Stimulated activated naive CD8-positive, alpha-beta T cell treated with anti-CD3 and anti-CD28 coated beads, Interleukin-15, Interleukin-2, amounts not matched to agents 100 ng/mL and 50 ng/mL, for 24 hours (primary cell): ENCODE results near the gene DRC7.

Experiments used
- H3K27ac Mint-ChIP-seq: one replicate; pipeline ENCODE4 v1.8.0; 2021; ENCODE audit warnings: mild to moderate bottlenecking, mixed read lengths
- H3K27me3 Mint-ChIP-seq: one replicate; pipeline ENCODE4 v1.8.0; 2021; ENCODE audit warnings: mixed read lengths
- H3K36me3 Mint-ChIP-seq: one replicate; pipeline ENCODE4 v1.8.0; 2021; ENCODE audit warnings: low read depth, mixed read lengths
- H3K4me1 Mint-ChIP-seq: one replicate; pipeline ENCODE4 v1.8.0; 2021; ENCODE audit warnings: low read depth, mixed read lengths
- H3K4me3 Mint-ChIP-seq: one replicate; pipeline ENCODE4 v1.8.0; 2021; ENCODE audit warnings: mild to moderate bottlenecking, mixed read lengths
- H3K9me3 Mint-ChIP-seq: one replicate; pipeline ENCODE4 v1.8.0; 2021; ENCODE audit warnings: mixed read lengths

Gene DRC7

GRCh38 chr16:57690782-57691471 lies 3.7 kb upstream of the DRC7 start:
- H3K4me3 Mint-ChIP-seq: no peak overlapping the region
- no peak overlapping the region for H3K27ac Mint-ChIP-seq

GRCh38 chr16:57692636-57693035 lies 2.0 kb upstream of the DRC7 start:
- Mint-ChIP-seq H3K9me3 (no peaks in the 10 kb centered on the region), H3K4me3 (no peak overlapping the region), H3K36me3 (no peaks in the 10 kb centered on the region), H3K27me3 (no peaks in the 10 kb centered on the region), H3K27ac (no peak overlapping the region), H3K4me1 (peaks cover 31% of the 10 kb centered on the region)

More at GRCh38 chr16:57690782-57691471, 3.7 kb upstream of the DRC7 start:
- Mint-ChIP-seq H3K9me3 (no peaks in the 10 kb centered on the region), H3K4me1 (peaks cover 31% of the 10 kb centered on the region), H3K36me3 (no peaks in the 10 kb centered on the region), H3K27me3 (no peaks in the 10 kb centered on the region)

DNA sequence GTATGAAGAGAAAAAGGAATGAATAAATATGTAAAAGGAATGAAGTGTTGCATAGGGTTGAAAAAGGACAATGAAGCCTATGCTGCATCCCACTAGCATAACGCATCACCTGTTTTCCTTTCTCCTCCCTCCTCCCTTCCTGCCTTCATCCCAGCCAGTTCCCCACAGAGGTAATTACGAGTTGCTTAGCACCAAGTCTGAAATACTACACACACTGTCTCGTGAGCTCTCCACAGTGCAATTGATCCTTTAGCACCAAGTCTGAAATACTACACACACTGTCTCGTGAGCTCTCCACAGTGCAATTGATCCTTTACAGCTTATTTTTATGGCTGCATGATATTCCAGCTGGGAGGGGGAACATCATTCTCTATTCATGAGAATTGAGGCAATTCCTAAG lies 1.1 kb upstream of the DRC7 start:
- H3K27ac Mint-ChIP-seq: no peak overlapping the region
- no peaks in the 10 kb centered on the region for H3K36me3 Mint-ChIP-seq
- no peaks in the 10 kb centered on the region for H3K27me3 Mint-ChIP-seq
- no peak overlapping the region for H3K4me3 Mint-ChIP-seq
- no peaks in the 10 kb centered on the region for H3K9me3 Mint-ChIP-seq
- peaks cover 31% of the 10 kb centered on the region for H3K4me1 Mint-ChIP-seq

- H3K4me3 Mint-ChIP-seq: no peak overlapping the region
- H3K27ac Mint-ChIP-seq: no peak overlapping the region
- H3K4me1 Mint-ChIP-seq: peaks cover 26% of the 10 kb centered on the region
- H3K36me3 Mint-ChIP-seq: no peaks in the 10 kb centered on the region
- no peaks in the 10 kb centered on the region for H3K27me3 Mint-ChIP-seq
- H3K9me3 Mint-ChIP-seq: no peaks in the 10 kb centered on the region
These were observed 328 bp upstream of the DRC7 start for GRCh38 chr16:57694231-57694724.

DNA sequence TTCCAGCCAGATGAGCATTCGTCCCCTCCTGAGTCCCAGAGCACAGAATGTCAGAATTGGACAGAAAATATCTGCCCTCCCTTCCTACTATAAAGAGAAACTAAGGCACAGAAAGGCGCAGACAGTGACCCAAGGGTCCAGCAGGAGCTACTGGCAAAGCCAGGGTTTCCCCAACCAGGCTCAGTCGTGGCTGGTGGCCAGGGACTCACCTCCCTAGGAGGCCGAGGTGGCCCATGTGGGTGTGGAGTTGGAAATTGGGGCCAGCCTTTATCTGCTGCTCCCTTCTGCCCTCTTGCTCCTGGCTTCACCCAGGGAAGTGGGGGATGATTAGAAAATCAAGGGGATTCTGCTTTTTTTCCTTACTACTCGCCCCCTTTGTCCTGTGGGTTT lies 1.1 kb downstream of the DRC7 start:
- Mint-ChIP-seq H3K4me1 (peaks cover 12% of the 10 kb centered on the region), H3K4me3 (no peak overlapping the region), H3K9me3 (no peaks in the 10 kb centered on the region), H3K27me3 (no peaks in the 10 kb centered on the region), H3K36me3 (no peaks in the 10 kb centered on the region), H3K27ac (no peak overlapping the region)

GRCh38 chr16:57696240-57696639 lies 1.6 kb downstream of the DRC7 start:
- Mint-ChIP-seq H3K27ac (no peak overlapping the region), H3K36me3 (no peaks in the 10 kb centered on the region), H3K4me3 (no peak overlapping the region), H3K27me3 (no peaks in the 10 kb centered on the region), H3K4me1 (peaks cover 10% of the 10 kb centered on the region), H3K9me3 (no peaks in the 10 kb centered on the region)

DNA sequence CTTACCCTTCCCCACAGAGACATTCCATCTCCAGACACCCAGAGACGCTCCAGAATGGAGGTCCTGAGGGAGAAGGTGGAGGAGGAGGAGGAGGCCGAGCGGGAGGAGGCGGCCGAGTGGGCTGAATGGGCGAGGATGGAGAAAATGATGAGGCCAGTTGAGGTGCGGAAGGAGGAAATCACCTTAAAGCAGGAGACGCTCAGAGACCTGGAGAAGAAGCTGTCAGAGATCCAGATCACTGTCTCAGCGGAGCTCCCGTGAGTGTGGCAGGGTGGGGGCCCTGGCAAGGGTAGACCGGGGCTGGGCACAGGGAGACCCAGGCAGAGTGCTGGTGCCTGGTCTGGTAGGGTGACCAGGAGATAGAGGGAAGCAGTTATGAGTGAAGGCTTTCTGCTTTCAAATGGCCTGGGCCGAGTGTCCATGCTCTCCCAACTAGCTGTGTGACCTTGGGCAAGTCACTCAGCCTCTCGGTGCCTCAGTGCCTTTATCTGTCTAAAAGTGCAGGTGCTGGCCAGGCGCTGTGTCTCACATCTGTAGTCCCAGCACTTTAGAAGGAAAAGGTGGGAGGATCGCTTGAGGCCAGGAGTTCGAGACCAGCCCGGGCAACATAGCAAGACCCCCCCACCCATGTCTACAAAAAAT lies 3.4 kb downstream of the DRC7 start:
- Mint-ChIP-seq H3K36me3 (no peaks in the 10 kb centered on the region), H3K27ac (no peak overlapping the region), H3K27me3 (no peaks in the 10 kb centered on the region), H3K9me3 (no peaks in the 10 kb centered on the region), H3K4me1 (peaks cover 10% of the 10 kb centered on the region), H3K4me3 (no peak overlapping the region)

DNA sequence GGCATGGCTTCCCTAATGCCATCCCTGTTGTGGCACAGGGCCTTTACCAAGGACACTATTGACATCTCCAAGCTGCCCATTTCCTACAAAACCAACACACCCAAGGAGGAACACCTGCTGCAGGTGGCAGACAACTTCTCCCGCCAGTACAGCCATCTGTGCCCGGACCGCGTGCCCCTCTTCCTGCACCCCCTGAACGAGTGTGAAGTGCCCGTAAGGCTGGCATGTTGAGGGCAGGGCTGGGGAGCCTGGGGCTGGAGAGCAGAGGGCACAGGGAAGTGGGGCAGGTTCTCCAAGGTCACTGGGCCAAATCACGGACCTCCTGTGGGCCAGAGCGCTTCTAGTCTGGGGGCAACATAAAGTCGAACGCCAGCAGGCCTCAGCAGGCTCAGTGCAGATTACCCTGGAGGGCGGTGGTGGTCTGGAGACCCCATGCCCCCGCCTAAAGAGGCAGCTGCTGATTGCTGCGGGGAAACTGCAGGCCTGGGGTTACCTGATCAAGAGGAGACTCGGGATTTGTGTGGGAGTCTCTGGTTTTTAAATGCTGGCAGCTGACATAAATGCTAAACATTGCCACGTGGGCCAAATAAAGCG lies 4.3 kb downstream of the DRC7 start:
- Mint-ChIP-seq H3K27ac (no peak overlapping the region), H3K36me3 (no peaks in the 10 kb centered on the region), H3K9me3 (no peaks in the 10 kb centered on the region), H3K4me1 (peaks cover 10% of the 10 kb centered on the region), H3K4me3 (no peak overlapping the region), H3K27me3 (no peaks in the 10 kb centered on the region)

DNA sequence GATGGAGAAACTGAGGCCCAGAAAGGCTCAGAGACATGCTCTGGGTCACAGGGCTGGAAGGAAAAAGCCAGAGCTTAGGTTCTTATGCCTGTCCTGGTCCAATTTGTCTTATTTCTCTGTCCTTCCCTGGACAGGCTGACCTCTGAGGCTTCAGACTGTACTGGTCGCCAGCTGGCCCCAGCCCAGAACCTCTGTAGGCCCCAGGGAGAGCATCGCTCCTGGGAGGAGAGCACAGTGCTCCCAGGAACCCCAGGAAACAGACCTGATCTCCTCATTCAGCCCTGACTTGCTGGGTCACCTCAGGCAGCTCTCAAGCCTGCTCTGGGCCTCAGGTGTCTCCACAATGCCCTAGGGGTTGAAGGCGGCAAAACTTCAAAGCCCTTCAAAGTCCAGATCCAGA lies 4.9 kb downstream of the DRC7 start:
- H3K9me3 Mint-ChIP-seq: no peaks in the 10 kb centered on the region
- peaks cover 5% of the 10 kb centered on the region for H3K4me1 Mint-ChIP-seq
- H3K27ac Mint-ChIP-seq: no peak overlapping the region
- H3K27me3 Mint-ChIP-seq: no peaks in the 10 kb centered on the region
- no peak overlapping the region for H3K4me3 Mint-ChIP-seq
- no peaks in the 10 kb centered on the region for H3K36me3 Mint-ChIP-seq

DNA sequence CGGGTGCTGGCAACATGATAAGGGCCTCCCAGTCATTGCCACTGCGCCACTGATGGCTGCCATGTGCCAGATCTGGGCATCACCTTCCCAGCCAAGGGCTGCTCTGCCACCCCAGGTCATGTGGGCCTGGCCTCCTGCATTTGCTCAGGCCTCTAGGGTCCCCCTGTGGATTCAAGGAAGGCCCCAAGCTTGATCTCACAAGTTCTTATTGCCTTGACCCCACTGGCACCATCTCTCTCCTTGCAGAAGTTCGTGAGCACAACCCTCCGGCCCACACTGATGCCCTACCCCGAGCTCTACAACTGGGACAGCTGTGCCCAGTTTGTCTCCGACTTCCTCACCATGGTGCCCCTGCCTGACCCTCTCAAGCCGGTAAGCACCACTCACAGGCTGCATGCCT lies 5.3 kb downstream of the DRC7 start:
- no peaks in the 10 kb centered on the region for H3K27me3 Mint-ChIP-seq
- no peaks in the 10 kb centered on the region for H3K9me3 Mint-ChIP-seq
- no peak overlapping the region for H3K27ac Mint-ChIP-seq
- peaks cover under 1% of the 10 kb centered on the region for H3K4me1 Mint-ChIP-seq
- H3K36me3 Mint-ChIP-seq: no peaks in the 10 kb centered on the region
- no peak overlapping the region for H3K4me3 Mint-ChIP-seq

GRCh38 chr16:57700781-57701551 lies 6.4 kb downstream of the DRC7 start:
- H3K4me1 Mint-ChIP-seq: no peaks in the 10 kb centered on the region
- H3K9me3 Mint-ChIP-seq: no peaks in the 10 kb centered on the region
- no peak overlapping the region for H3K27ac Mint-ChIP-seq
- H3K4me3 Mint-ChIP-seq: no peak overlapping the region
- no peaks in the 10 kb centered on the region for H3K36me3 Mint-ChIP-seq
- no peaks in the 10 kb centered on the region for H3K27me3 Mint-ChIP-seq

GRCh38 chr16:57701759-57702371 lies 7.3 kb downstream of the DRC7 start:
- no peaks in the 10 kb centered on the region for H3K36me3 Mint-ChIP-seq
- H3K4me3 Mint-ChIP-seq: no peak overlapping the region
- no peaks in the 10 kb centered on the region for H3K4me1 Mint-ChIP-seq
- no peaks in the 10 kb centered on the region for H3K9me3 Mint-ChIP-seq
- H3K27ac Mint-ChIP-seq: no peak overlapping the region
- no peaks in the 10 kb centered on the region for H3K27me3 Mint-ChIP-seq

DNA sequence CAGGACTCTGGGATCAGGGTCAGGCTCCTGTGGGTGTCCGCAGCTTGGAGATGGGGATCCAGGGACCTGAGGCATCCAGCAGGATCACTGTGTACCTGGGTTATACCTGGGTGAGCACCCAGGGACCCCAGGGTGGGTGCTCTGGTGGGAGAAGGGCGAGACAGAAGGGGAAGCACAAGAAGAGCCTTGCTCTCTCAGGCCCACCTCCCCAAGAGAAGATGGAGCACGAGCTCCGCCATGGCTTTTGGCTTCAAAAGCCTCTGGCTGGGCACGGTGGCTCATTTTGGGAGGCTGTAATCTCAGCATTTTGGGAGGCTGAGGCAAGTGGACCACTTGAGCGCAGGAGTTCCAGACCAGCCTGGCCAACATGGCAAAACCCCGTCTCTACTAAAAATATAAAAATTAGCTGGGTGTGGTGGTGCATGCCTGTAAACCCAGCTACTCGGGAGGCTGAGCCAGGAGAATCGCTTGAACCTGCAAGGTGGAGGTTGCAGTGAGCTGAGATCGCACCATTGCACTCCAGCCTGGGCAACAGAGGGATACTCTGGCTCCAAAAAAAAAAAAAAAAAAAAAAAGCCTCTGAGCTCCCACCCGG lies 8.9 kb downstream of the DRC7 start:
- H3K36me3 Mint-ChIP-seq: no peaks in the 10 kb centered on the region
- H3K4me1 Mint-ChIP-seq: peaks cover 6% of the 10 kb centered on the region
- H3K4me3 Mint-ChIP-seq: no peak overlapping the region
- H3K27ac Mint-ChIP-seq: no peak overlapping the region
- H3K9me3 Mint-ChIP-seq: no peaks in the 10 kb centered on the region
- H3K27me3 Mint-ChIP-seq: no peaks in the 10 kb centered on the region
